Sciatic nerve (tissue), 2 donors: Measurements from ENCODE around the gene BRME1. TPM values are rescaled to one million over a fixed set of nuclear protein-coding genes. Genes with fewer than 3 reads are reported as not detected.

ENCODE experiments used
- ATAC-seq: fragments of 200-7000 bp; cut with Tn5 transposase; one replicate; pipeline ENCODE4 v1.9.1; 2020; ENCODE audit warnings: mild to moderate bottlenecking, moderate library complexity
- DNase-seq: peaks from one replicate; pipeline ENCODE4 v3.0.0-alpha.2; 2020; ENCODE audit warnings: low spot score
- intact Hi-C: fragments of 100-400 bp; cut with DNase I; formaldehyde crosslinking; loops from one replicate; pipeline ENCODE4 v1.14.2; 2022
- total RNA-seq: library from RNA; stranded (reverse); fragmentation: NEBNext Ultra II Directional; extraction: Animal tissue kit (Norgen Biotek cat#: 25700); gene quantifications from one replicate; pipeline ENCODE4 v1.2.1, GENCODE V29; 2021
- donor health status: DM: no; HTN: no; CAD: no.
- donor health status: DM: no; HTN: no; CAD: no.

BRME1 gene
- total RNA-seq, 1 donor from 2014 or later = 3.4 TPM

- intact Hi-C loops = no loop called here
- ATAC-seq = no peak
- no peak for DNase-seq
Observed at GRCh38 chr19:13896227-13896626, 9.7 kb downstream of the BRME1 start.

- intact Hi-C loops = no loop called here
- DNase-seq (no peak), ATAC-seq (no peak)
Observed at GRCh38 chr19:13894552-13894951, 11.4 kb downstream of the BRME1 start.

GRCh38 chr19:13892870-13893269 lies 13.0 kb downstream of the BRME1 start:
- DNase-seq (no peak), ATAC-seq (no peak)
- intact Hi-C loops = no loop called here

DNA sequence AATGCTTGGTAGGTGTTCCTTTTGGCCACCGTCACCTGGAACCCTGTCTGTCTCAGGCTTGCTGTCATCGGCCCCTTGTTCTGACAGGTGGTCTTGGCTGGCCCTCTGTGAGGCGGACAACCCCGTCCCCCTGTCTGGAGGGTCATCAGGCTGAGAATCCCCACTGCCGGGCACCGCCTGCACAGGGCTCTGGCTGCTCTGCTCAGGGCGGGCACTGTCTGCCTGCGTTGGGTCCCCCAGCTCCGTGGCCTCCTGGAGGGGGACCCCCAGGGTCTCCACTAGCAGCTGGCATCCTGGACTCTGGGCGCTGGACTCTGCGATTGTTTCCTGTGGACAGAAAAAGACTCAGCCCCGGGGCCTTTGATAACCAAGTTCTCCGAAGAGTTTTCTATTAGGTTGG lies 15.8 kb downstream of the BRME1 start:
- intact Hi-C loops = no loop called here
- ATAC-seq (no peak), DNase-seq (no peak)

- ATAC-seq (no peak), DNase-seq (no peak)
- intact Hi-C loops = no loop called here
Observed at GRCh38 chr19:13888281-13888680, 17.6 kb downstream of the BRME1 start.

GRCh38 chr19:13887517-13887916 lies 18.4 kb downstream of the BRME1 start:
- DNase-seq (no peak), ATAC-seq (no peak)
- intact Hi-C loops = no loop called here

- DNase-seq (no peak), ATAC-seq (no peak)
- intact Hi-C loops = no loop called here
Observed at GRCh38 chr19:13887018-13887436, 18.9 kb downstream of the BRME1 start.

GRCh38 chr19:13885826-13886365 lies 20.0 kb downstream of the BRME1 start:
- DNase-seq = no peak
- no peak for ATAC-seq
- intact Hi-C loops = no loop called here

GRCh38 chr19:13884726-13885591 lies 21.0 kb downstream of the BRME1 start:
- no peak for DNase-seq
- intact Hi-C loops = loop anchor here (5.0 kb wide), 1 partner anchor 172 kb away; no protein-coding TSS in a partner anchor

GRCh38 chr19:13883516-13884064 lies 22.3 kb downstream of the BRME1 start:
- DNase-seq = no peak
- intact Hi-C loops = loop anchor here (5.0 kb wide), 1 partner anchor 174 kb away; no protein-coding TSS in a partner anchor
- no peak for ATAC-seq

More at GRCh38 chr19:13884726-13885591, 21.0 kb downstream of the BRME1 start:
- no peak for ATAC-seq

- intact Hi-C loops = loop anchor here (5.0 kb wide), 1 partner anchor 174 kb away; no protein-coding TSS in a partner anchor
- no peak for DNase-seq
- ATAC-seq = no peak
Observed at GRCh38 chr19:13882836-13883235, 23.1 kb downstream of the BRME1 start.

- ATAC-seq = peak; percentile 15
- intact Hi-C loops = loop anchor here (5.0 kb wide), 1 partner anchor 175 kb away; no protein-coding TSS in a partner anchor
- no peak for DNase-seq
Observed at GRCh38 chr19:13882419-13882795, 23.5 kb downstream of the BRME1 start.

- ATAC-seq (peak; percentile 50), DNase-seq (peak; percentile 74)
- intact Hi-C loops = loop anchor here (5.0 kb wide), 1 partner anchor 175 kb away; no protein-coding TSS in a partner anchor
Observed at GRCh38 chr19:13881692-13882418, 24.1 kb downstream of the BRME1 start.

GRCh38 chr19:13881251-13881691 lies 24.6 kb downstream of the BRME1 start:
- intact Hi-C loops = loop anchor here (5.0 kb wide), 1 partner anchor 176 kb away; no protein-coding TSS in a partner anchor
- no peak for DNase-seq
- peak; percentile 27 for ATAC-seq

GRCh38 chr19:13880059-13881043 lies 25.6 kb downstream of the BRME1 start:
- intact Hi-C loops = loop anchor here (5.0 kb wide), 1 partner anchor 177 kb away; no protein-coding TSS in a partner anchor
- DNase-seq = peak; percentile 99
- ATAC-seq = peak; percentile 95

DNA sequence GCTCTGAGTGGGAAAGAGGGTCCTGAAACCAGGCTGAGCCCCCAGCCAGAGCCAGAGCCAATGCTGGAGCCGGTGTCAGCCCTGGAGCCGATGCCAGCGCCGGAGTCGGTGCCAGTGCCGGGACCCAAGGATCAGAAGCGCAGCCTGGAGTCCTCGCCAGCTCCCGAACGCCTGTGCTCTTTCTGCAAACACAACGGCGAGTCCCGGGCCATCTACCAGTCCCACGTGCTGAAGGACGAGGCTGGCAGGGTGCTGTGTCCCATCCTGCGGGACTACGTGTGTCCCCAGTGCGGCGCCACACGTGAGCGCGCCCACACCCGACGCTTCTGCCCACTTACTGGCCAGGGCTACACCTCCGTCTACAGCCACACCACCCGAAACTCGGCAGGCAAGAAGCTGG lies 28.6 kb downstream of the BRME1 start:
- no peak for ATAC-seq
- intact Hi-C loops = no loop called here
- DNase-seq = no peak

DNA sequence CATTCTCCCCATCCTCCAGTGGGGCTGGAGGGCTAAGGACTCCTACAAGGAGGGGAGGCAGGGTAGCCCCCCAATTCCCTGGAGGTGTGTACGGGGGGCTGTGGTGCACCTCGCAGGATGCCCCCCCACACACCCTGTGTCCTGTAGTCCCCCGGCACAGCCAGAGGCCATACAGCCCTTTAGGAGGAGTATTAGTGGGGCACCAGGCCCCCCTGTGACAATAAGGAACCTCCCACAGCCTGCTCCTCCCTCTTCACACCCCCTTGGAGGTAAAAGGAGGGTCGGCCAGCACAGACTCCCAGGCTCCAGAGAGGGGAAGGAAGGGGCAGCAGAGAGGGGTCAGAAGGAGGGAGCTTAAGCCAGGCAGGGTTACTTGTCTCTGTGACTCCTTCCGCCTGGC lies 29.1 kb downstream of the BRME1 start, which contains the start of gene NANOS3:
NANOS3 (plus strand) TSS at position 301 of the 400 bp plus-strand sequence. CDS start 115 bp downstream, outside the sequence.
- intact Hi-C loops = no loop called here
- no peak for ATAC-seq
- no peak for DNase-seq

DNA sequence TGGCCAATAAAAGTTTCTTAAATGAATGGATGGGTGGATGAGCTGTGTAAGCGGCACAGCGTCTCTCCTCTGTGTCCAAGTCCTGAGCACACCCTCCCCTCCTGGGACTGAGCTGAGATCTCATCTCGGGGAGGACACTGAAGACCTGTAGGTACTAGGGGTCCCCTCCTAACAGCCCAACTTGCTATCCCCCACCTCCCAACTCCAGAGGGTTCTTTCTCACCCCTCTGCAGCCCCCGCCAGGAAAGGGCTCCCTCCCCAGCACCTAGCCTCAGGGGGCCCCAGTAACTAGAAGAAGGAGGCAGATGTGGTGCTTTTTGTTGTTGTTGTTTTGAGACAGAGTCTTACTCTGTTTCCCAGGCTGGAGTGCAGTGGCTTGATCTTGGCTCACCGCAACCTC lies 30.1 kb downstream of the BRME1 start:
- DNase-seq (no peak), ATAC-seq (no peak)
- intact Hi-C loops = no loop called here
